GM15510 (cell line): Measurements from ENCODE around the gene CWC25.

Source experiments
- POLR2A ChIP-seq: IDR thresholded peaks from 3 replicates; pipeline ENCODE4 v1.6.1; 2011; ENCODE audit warnings: borderline replicate concordance; ENCODE audit not compliant: insufficient read length; ENCODE audit errors: extremely low read depth

CWC25 gene

GRCh38 chr17:38864636-38865398 lies 39.7 kb upstream of the CWC25 start:
- TF ChIP-seq POLR2A = no peak

- no peak for TF ChIP-seq POLR2A
Observed at GRCh38 chr17:38861399-38861843, 36.3 kb upstream of the CWC25 start.

- no peak for TF ChIP-seq POLR2A
Observed at GRCh38 chr17:38857271-38857670, 32.1 kb upstream of the CWC25 start.

- TF ChIP-seq POLR2A = peak; percentile 96
Observed at GRCh38 chr17:38853292-38854219, 28.4 kb upstream of the CWC25 start, which contains the start of gene RPL23. RPL23 (minus strand) TSS chr17:38853721; CDS start chr17:38853710, 11 bp downstream.

- TF ChIP-seq POLR2A = no peak
Observed at GRCh38 chr17:38852771-38853291, 27.7 kb upstream of the CWC25 start.

GRCh38 chr17:38851434-38851833 lies 26.3 kb upstream of the CWC25 start:
- TF ChIP-seq POLR2A = no peak

- no peak for TF ChIP-seq POLR2A
Observed at GRCh38 chr17:38850374-38850773, 25.3 kb upstream of the CWC25 start.

GRCh38 chr17:38848939-38849605 lies 24.0 kb upstream of the CWC25 start:
- TF ChIP-seq POLR2A = no peak

GRCh38 chr17:38848557-38848891 lies 23.4 kb upstream of the CWC25 start:
- TF ChIP-seq POLR2A = no peak

GRCh38 chr17:38844261-38844757 lies 19.2 kb upstream of the CWC25 start:
- no peak for TF ChIP-seq POLR2A

- no peak for TF ChIP-seq POLR2A
Observed at GRCh38 chr17:38825762-38826247, 684 bp upstream of the CWC25 start.

GRCh38 chr17:38815576-38816193 lies 9.4 kb downstream of the CWC25 start:
- no peak for TF ChIP-seq POLR2A

GRCh38 chr17:38809828-38810227 lies 15.3 kb downstream of the CWC25 start:
- no peak for TF ChIP-seq POLR2A

- no peak for TF ChIP-seq POLR2A
Observed at GRCh38 chr17:38800237-38800760, 24.8 kb downstream of the CWC25 start.
